Endothelial cell of umbilical vein (primary cell): ENCODE measurements around the gene TMPRSS3. TPM values are rescaled to one million over a fixed set of nuclear protein-coding genes. Genes with fewer than 3 reads are reported as not detected.

Source experiments
- BruUV-seq: library from RNA; stranded (reverse); fragments of 400-500 nt; replicated peaks from 2 replicates; lab custom pipeline; 2021; lab: Mats Ljungman, UMichigan
- CTCF ChIA-PET: fragments of 300-600, 350-600 bp; sonication (Branson Sonifier 250); formaldehyde crosslinking; loops from one replicate; lab custom pipeline; 2021; ENCODE audit warnings: antibody characterized with exemption, inconsistent platforms; lab: Charles Lee
- POLR2A ChIA-PET: fragments of 300-600, 350-600 bp; sonication (Branson Sonifier 250); formaldehyde crosslinking; loops from one replicate; lab custom pipeline; 2021; ENCODE audit warnings: antibody characterized with exemption, inconsistent platforms; lab: Charles Lee
- DNase-seq: peaks from one replicate; pipeline ENCODE4 v3.0.0-alpha.2; 2011; ENCODE audit warnings: low read depth, low spot score
- FAIRE-seq: peaks from 2 replicates; lab custom pipeline; 2011; peaks lifted over from hg19 to GRCh38; lab: Jason Lieb, UNC
- H2AFZ ChIP-seq: 2 replicates; pipeline ENCODE4 v1.6.0; 2012; ENCODE audit warnings: low read depth, low read length, control low read depth, inconsistent platforms
- H3K27ac ChIP-seq: 2 replicates; pipeline ENCODE4 v1.5.1; 2011; ENCODE audit warnings: low read depth, mild to moderate bottlenecking, control low read depth, low read length, moderate library complexity; ENCODE audit not compliant: insufficient read depth
- H3K27me3 ChIP-seq, 2 experiments: 2 replicates each; pipeline versions ENCODE4 v1.6.0 to v1.6.1; 2011; ENCODE audit warnings: low read length in 2 of 2, mixed read lengths in 1 of 2; ENCODE audit not compliant: control insufficient read depth in 2 of 2, insufficient read depth in 2 of 2
- H3K36me3 ChIP-seq, 2 experiments: 2 replicates in 1 of 2; 3 replicates in 1 of 2; pipeline ENCODE4 v1.5.1; 2011; ENCODE audit warnings: low read length in 2 of 2, mild to moderate bottlenecking in 1 of 2, moderate library complexity in 1 of 2; ENCODE audit not compliant: control insufficient read depth in 2 of 2, insufficient read depth in 2 of 2; ENCODE audit errors: extremely low read depth in 1 of 2
- H3K4me1 ChIP-seq: 3 replicates; pipeline ENCODE4 v1.5.1; 2011; ENCODE audit warnings: mild to moderate bottlenecking, low read length; ENCODE audit not compliant: control insufficient read depth, insufficient read depth; ENCODE audit errors: extremely low read depth
- H3K4me2 ChIP-seq: 2 replicates; pipeline ENCODE4 v1.6.1; 2011; ENCODE audit warnings: low read length, control low read depth, mixed read lengths; ENCODE audit not compliant: insufficient read depth
- H3K4me3 ChIP-seq, 3 experiments: fragments of 200-600 bp in 1 of 3; sonication (generic), shearing (Covaris generic) in 1 of 3; replicated peaks in 1 of 3; 2 replicates each; pipeline ENCODE4 v1.5.1; 2011 to 2016; ENCODE audit warnings: control low read depth in 3 of 3, low read length in 3 of 3, mild to moderate bottlenecking in 2 of 3, inconsistent platforms in 1 of 3, low read depth in 1 of 3, moderate library complexity in 1 of 3; ENCODE audit not compliant: insufficient read depth in 1 of 3
- H3K79me2 ChIP-seq: 2 replicates; pipeline ENCODE4 v1.6.0; 2012; ENCODE audit warnings: low read length, inconsistent platforms; ENCODE audit not compliant: control insufficient read depth, insufficient read depth
- H3K9ac ChIP-seq: replicated peaks from 2 replicates; pipeline ENCODE3; 2011; ENCODE audit warnings: low read length, control low read depth; ENCODE audit not compliant: insufficient read depth; ENCODE audit errors: extremely low read depth
- H3K9me1 ChIP-seq: replicated peaks from 3 replicates; pipeline ENCODE4 v1.6.0; 2011; ENCODE audit warnings: mild to moderate bottlenecking, low read length; ENCODE audit not compliant: control insufficient read depth, insufficient read depth; ENCODE audit errors: extremely low read depth
- H3K9me3 ChIP-seq: replicated peaks from 2 replicates; pipeline ENCODE4 v1.5.1; 2012; ENCODE audit warnings: low read length, inconsistent platforms; ENCODE audit not compliant: control insufficient read depth, insufficient read depth
- H4K20me1 ChIP-seq: replicated peaks from 2 replicates; pipeline ENCODE3; 2011; ENCODE audit warnings: mild to moderate bottlenecking, low read length; ENCODE audit not compliant: control insufficient read depth, insufficient read depth; ENCODE audit errors: extremely low read depth
- EZH2 ChIP-seq: IDR thresholded peaks from 2 replicates; pipeline ENCODE4 v1.6.1; 2012; ENCODE audit warnings: borderline replicate concordance, low read depth, mild to moderate bottlenecking, moderate library complexity, low read length, inconsistent platforms; ENCODE audit not compliant: severe bottlenecking
- FOS ChIP-seq: IDR thresholded peaks from 2 replicates; pipeline ENCODE4 v1.6.1; 2011; ENCODE audit warnings: mild to moderate bottlenecking, low read length, moderate library complexity, borderline replicate concordance; ENCODE audit not compliant: insufficient read depth
- GATA2 ChIP-seq: IDR thresholded peaks from 2 replicates; pipeline ENCODE4 v1.7.0; 2011; ENCODE audit warnings: low read depth, mild to moderate bottlenecking, moderate library complexity, mixed read lengths, low read length; ENCODE audit not compliant: insufficient read length, insufficient read depth
- JUN ChIP-seq: IDR thresholded peaks from 2 replicates; pipeline ENCODE4 v1.6.1; 2011; ENCODE audit warnings: borderline replicate concordance, low read depth; ENCODE audit not compliant: insufficient read length, insufficient read depth
- MYC ChIP-seq: IDR thresholded peaks from one replicate; pipeline ENCODE4 v1.6.1; 2011; ENCODE audit warnings: mild to moderate bottlenecking, low read depth, low read length
- POLR2A ChIP-seq: IDR thresholded peaks from 2 replicates; pipeline ENCODE4 v1.6.1; 2012; ENCODE audit warnings: low read depth, mild to moderate bottlenecking, control low read depth, low read length
- POLR2AphosphoS5 ChIP-seq: IDR thresholded peaks from 2 replicates; pipeline ENCODE4 v1.6.1; 2012; ENCODE audit warnings: low read depth, mild to moderate bottlenecking, control low read depth, low read length, moderate library complexity; ENCODE audit not compliant: insufficient read depth
- dilution Hi-C: fragments of 300-500 bp; cut with MboI; formaldehyde crosslinking; loops from one replicate; pipeline ENCODE4 v1.15.0; 2019; ENCODE audit warnings: low sequenced_read_pairs; ENCODE audit not compliant: extremely low pct_ligation_motif_present
- intact Hi-C: fragments of 100-400 bp; cut with micrococcal nuclease; formaldehyde crosslinking; loops from one replicate; pipeline ENCODE4 v1.10.0; 2022
- polyA plus RNA-seq, 4 experiments: library from polyadenylated mRNA; depleted of rRNA in 3 of 4; stranded (reverse) in 3 of 4; unstranded in 1 of 4; fragments of >200 nt; gene quantifications; 2 replicates each; pipeline versions ENCODE4 v1.2.1 to v1.2.3, GENCODE V29; 2011 to 2012; ENCODE audit warnings: missing spikeins in 1 of 4
- total RNA-seq: library from RNA; stranded (reverse); gene quantifications from 2 replicates; pipeline ENCODE4 v1.2.3, GENCODE V29; 2021
- TF ChIP-seq, protein P1 (sequence below), 2 donors: IDR thresholded peaks; 1 replicate in 1 of 2; 2 replicates in 1 of 2; pipeline ENCODE4 v1.5.1; 2011; ENCODE audit warnings: low read length in 2 of 2, mild to moderate bottlenecking in 2 of 2, moderate library complexity in 2 of 2, control low read depth in 1 of 2, inconsistent platforms in 1 of 2, low read depth in 1 of 2; ENCODE audit not compliant: insufficient read depth in 1 of 2; ENCODE audit errors: extremely low read depth in 1 of 2
- TF ChIP-seq, protein P2 (sequence below): IDR thresholded peaks from 2 replicates; pipeline ENCODE4 v1.6.1; 2011; ENCODE audit not compliant: insufficient read depth, insufficient read length

Gene TMPRSS3
- total and polyA plus RNA-seq, 2 donors (not counting 3 experiments of a cell fraction or from before 2014, with no cell fraction given) = not detected

DNA sequence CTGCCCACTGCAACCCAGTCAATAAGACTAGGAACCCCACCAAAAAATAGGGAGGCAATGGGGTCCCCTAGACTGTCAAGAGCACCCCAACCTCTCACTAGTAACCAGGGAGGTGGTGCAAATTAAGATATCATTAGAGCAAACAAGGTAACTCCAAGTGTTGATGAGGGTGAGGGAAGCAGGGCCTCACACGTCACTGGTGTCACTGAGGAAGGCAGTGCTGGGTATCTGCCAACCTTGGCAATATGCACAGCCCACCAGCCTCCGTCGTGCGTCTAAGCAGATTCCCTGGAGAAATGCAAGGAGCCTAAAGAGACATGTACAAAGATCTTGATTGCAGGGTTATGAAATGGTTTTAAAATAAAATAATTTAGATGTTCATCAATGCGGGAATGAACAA lies 11.6 kb upstream of the TMPRSS3 start:
- Histone ChIP-seq H3K36me3 (no peaks in the 10 kb centered on the region), H3K27ac (no peak overlapping the region), H3K9me1 (no peaks in the 10 kb centered on the region), H2AFZ (no peak overlapping the region), H3K27me3 (peaks cover 0 to 11% of the 10 kb centered on the region in 2 experiments), H3K4me1 (no peaks in the 10 kb centered on the region), H3K9ac (no peak overlapping the region), H3K9me3 (no peaks in the 10 kb centered on the region), H4K20me1 (no peaks in the 10 kb centered on the region), H3K4me2 (no peak overlapping the region), H3K79me2 (no peaks in the 10 kb centered on the region), H3K4me3 (no peak overlapping the region)
- FAIRE-seq (no peak), DNase-seq (no peak)
- TF ChIP-seq POLR2AphosphoS5 (no peak), JUN (no peak), MYC (no peak), EZH2 (no peak), GATA2 (no peak), FOS (no peak), POLR2A (no peak)
- TF ChIP-seq, protein P1, sequence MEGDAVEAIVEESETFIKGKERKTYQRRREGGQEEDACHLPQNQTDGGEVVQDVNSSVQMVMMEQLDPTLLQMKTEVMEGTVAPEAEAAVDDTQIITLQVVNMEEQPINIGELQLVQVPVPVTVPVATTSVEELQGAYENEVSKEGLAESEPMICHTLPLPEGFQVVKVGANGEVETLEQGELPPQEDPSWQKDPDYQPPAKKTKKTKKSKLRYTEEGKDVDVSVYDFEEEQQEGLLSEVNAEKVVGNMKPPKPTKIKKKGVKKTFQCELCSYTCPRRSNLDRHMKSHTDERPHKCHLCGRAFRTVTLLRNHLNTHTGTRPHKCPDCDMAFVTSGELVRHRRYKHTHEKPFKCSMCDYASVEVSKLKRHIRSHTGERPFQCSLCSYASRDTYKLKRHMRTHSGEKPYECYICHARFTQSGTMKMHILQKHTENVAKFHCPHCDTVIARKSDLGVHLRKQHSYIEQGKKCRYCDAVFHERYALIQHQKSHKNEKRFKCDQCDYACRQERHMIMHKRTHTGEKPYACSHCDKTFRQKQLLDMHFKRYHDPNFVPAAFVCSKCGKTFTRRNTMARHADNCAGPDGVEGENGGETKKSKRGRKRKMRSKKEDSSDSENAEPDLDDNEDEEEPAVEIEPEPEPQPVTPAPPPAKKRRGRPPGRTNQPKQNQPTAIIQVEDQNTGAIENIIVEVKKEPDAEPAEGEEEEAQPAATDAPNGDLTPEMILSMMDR (IDR thresholded peaks at IDR 0.05; ENCODE audit: extremely low read depth in 1 of 2, insufficient read depth in 1 of 2, low read depth in 1 of 2, low read length in 2 of 2) = no peak
- TF ChIP-seq, protein P2, sequence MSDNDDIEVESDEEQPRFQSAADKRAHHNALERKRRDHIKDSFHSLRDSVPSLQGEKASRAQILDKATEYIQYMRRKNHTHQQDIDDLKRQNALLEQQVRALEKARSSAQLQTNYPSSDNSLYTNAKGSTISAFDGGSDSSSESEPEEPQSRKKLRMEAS = no peak
- CTCF ChIA-PET = no interaction called here
- no TSS peak for BruUV-seq
- intact Hi-C loops (no loop called here), dilution Hi-C loops (no loop called here)
- POLR2A ChIA-PET = no interaction called here
